HEK293 (cell line): ENCODE measurements around the gene ADAMTS14.

Experiments
- CTCF ChIP-seq: fragments of 450-650 bp; formaldehyde crosslinking; IDR thresholded peaks from 2 replicates; pipeline ENCODE4 v1.5.1; 2016; ENCODE audit warnings: missing biosample characterization, missing genetic modification characterization
- KLF9 ChIP-seq: fragments of 450-650 bp; formaldehyde crosslinking; IDR thresholded peaks from 2 replicates; pipeline ENCODE4 v1.5.1; 2016; ENCODE audit warnings: missing biosample characterization, missing genetic modification characterization, low read depth
- SP2 ChIP-seq: fragments of 450-650 bp; formaldehyde crosslinking; IDR thresholded peaks from 2 replicates; pipeline ENCODE4 v1.5.1; 2016; ENCODE audit warnings: missing biosample characterization, missing genetic modification characterization
- TCF7L2 ChIP-seq: IDR thresholded peaks from 2 replicates; pipeline ENCODE4 v1.6.1; 2011; ENCODE audit warnings: low read depth, mild to moderate bottlenecking, inconsistent platforms, low read length, moderate library complexity, borderline replicate concordance
- ZNF114 ChIP-seq: fragments of 450-650 bp; formaldehyde crosslinking; IDR thresholded peaks from 2 replicates; pipeline ENCODE4 v1.5.0; 2017; ENCODE audit warnings: missing biosample characterization, missing genetic modification characterization
- ZNF140 ChIP-seq: fragments of 450-650 bp; formaldehyde crosslinking; IDR thresholded peaks from 2 replicates; pipeline ENCODE4 v1.5.1; 2016; ENCODE audit warnings: missing biosample characterization, missing genetic modification characterization
- ZNF146 ChIP-seq: fragments of 450-650 bp; formaldehyde crosslinking; IDR thresholded peaks from 2 replicates; pipeline ENCODE4 v1.5.1; 2016; ENCODE audit warnings: missing biosample characterization, missing genetic modification characterization
- ZNF175 ChIP-seq: fragments of 450-650 bp; formaldehyde crosslinking; IDR thresholded peaks from 2 replicates; pipeline ENCODE4 v1.5.1; 2016; ENCODE audit warnings: missing biosample characterization, missing genetic modification characterization
- ZNF239 ChIP-seq: fragments of 450-650 bp; formaldehyde crosslinking; IDR thresholded peaks from 2 replicates; pipeline ENCODE4 v1.5.1; 2016; ENCODE audit warnings: missing biosample characterization, missing genetic modification characterization
- ZNF544 ChIP-seq: fragments of 450-650 bp; formaldehyde crosslinking; IDR thresholded peaks from 2 replicates; pipeline ENCODE4 v1.5.0; 2017; ENCODE audit warnings: missing biosample characterization, missing genetic modification characterization

GRCh38 chr10:70702190-70702763 lies 30.0 kb downstream of the ADAMTS14 start:
- TF ChIP-seq CTCF (tag by site-specific recombination) (no peak), SP2 (tag by site-specific recombination) (no peak), TCF7L2 (no peak), ZNF146 (tag by site-specific recombination) (no peak), ZNF175 (tag by site-specific recombination) (no peak), ZNF239 (tag by site-specific recombination) (no peak), ZNF114 (tag by site-specific recombination) (no peak), ZNF140 (tag by site-specific recombination) (no peak), ZNF544 (tag by site-specific recombination) (no peak), KLF9 (tag by site-specific recombination) (no peak)
